ENCODE measurements around the gene ZNF609.

The ZNF609 gene

GRCh38 chr15:64703632-64703959 lies 243.2 kb downstream of the ZNF609 start:
- TF ChIP-seq Cebpa-rat (IDR thresholded peaks at IDR 0.05) = no peak
- Histone ChIP-seq H3K27me3 (no peaks in the 10 kb centered on the region), H3K9me3 (replicated peaks in 1 of 11) (no peaks in the 10 kb centered on the region), H3K4me1 (peaks cover 42 to 47% (median 44%) of the 10 kb centered on the region in 10 experiments), H3K36me3 (peaks cover 0 to 15% (median 10%) of the 10 kb centered on the region in 11 experiments; a peak in 11 of 22 replicates), H3K9ac (peak overlapping the region; percentile 86 to 97 (median 91)), H3K27ac (peak overlapping the region; percentile 24 to 90 (median 85); a peak in 21 of 22 replicates), H4K20me1 (peaks cover 29 to 43% (median 37%) of the 10 kb centered on the region in 11 experiments; a peak in 21 of 22 replicates), H3K4me2 (peak overlapping the region; percentile 66 to 96 (median 86)), H3K4me3 (peak overlapping the region; percentile 81 to 95 (median 88))

GRCh38 chr15:64705006-64705405 lies 244.6 kb downstream of the ZNF609 start:
- Histone ChIP-seq H3K36me3 (peaks cover 0 to 12% (median 7%) of the 10 kb centered on the region in 11 experiments; a peak in 11 of 22 replicates), H3K4me3 (no peak overlapping the region), H3K9me3 (replicated peaks in 1 of 11) (no peaks in the 10 kb centered on the region), H4K20me1 (peaks cover 15 to 29% (median 23%) of the 10 kb centered on the region in 11 experiments; a peak in 21 of 22 replicates), H3K9ac (no peak overlapping the region), H3K27me3 (no peaks in the 10 kb centered on the region), H3K4me2 (no peak overlapping the region), H3K27ac (no peak overlapping the region), H3K4me1 (peaks cover 27 to 33% (median 30%) of the 10 kb centered on the region in 10 experiments)
- no peak for TF ChIP-seq Cebpa-rat (IDR thresholded peaks at IDR 0.05)

GRCh38 chr15:64706011-64706911 lies 245.9 kb downstream of the ZNF609 start:
- peaks cover 3 to 16% (median 10%) of the 10 kb centered on the region in 11 experiments; a peak in 16 of 22 replicates for H4K20me1 ChIP-seq
- H3K9me3 ChIP-seq (replicated peaks in 1 of 11) = no peaks in the 10 kb centered on the region
- no peak overlapping the region for H3K4me2 ChIP-seq
- peaks cover 15 to 20% (median 19%) of the 10 kb centered on the region in 10 experiments for H3K4me1 ChIP-seq
- H3K27me3 ChIP-seq = no peaks in the 10 kb centered on the region
- no peak overlapping the region for H3K9ac ChIP-seq
- H3K4me3 ChIP-seq = no peak overlapping the region
- no peak overlapping the region for H3K27ac ChIP-seq
- H3K36me3 ChIP-seq = no peaks in the 10 kb centered on the region
- no peak for TF ChIP-seq Cebpa-rat (IDR thresholded peaks at IDR 0.05)

DNA sequence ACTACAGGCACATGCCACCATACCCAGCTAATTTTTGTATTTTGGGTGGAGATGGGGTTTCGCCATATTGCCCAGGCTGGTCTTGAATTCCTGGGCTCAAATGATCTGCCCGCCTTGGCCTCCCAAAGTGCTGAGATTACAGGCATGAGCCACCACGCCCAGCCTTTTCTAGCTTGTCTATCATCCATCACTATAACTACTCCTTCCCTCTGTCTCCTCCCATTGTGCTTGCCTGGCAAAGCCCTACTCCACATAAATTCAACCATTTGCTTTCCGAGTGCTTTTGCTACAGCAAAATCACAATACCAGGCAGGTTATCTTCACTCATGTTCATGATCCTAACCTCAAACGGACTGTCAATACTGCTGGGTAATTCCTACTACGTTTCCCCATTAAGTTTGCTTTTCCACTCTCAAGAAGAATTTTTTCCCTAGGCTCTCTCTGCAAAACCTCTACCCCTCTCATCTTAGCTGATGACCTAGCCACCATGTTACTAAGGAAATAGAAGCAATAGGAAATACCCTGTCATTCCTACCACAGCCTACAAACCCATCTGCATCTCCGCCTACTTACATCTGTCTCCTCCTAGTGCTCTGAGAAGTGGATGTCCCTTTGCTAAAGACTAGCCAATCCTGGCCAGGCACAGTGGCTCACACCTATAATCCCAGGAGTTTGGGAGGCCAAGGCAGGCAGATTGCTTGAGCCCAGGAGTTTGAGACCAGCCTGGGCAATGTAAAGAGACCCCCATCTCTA lies 250.5 kb downstream of the ZNF609 start:
- H3K4me1 ChIP-seq = peaks cover 0 to 11% (median 0%) of the 10 kb centered on the region in 10 experiments; a peak in 6 of 20 replicates
- peak overlapping the region in 2 of 11 experiments; percentile 31 to 36; a peak in 3 of 22 replicates for H3K4me2 ChIP-seq
- no peak overlapping the region for H3K27ac ChIP-seq
- no peak for TF ChIP-seq Cebpa-rat (IDR thresholded peaks at IDR 0.05)
- H3K9me3 ChIP-seq (replicated peaks in 1 of 11) = no peaks in the 10 kb centered on the region
- no peaks in the 10 kb centered on the region for H4K20me1 ChIP-seq
- H3K36me3 ChIP-seq = no peaks in the 10 kb centered on the region
- H3K9ac ChIP-seq = no peak overlapping the region
- H3K4me3 ChIP-seq = no peak overlapping the region
- H3K27me3 ChIP-seq = no peaks in the 10 kb centered on the region

DNA sequence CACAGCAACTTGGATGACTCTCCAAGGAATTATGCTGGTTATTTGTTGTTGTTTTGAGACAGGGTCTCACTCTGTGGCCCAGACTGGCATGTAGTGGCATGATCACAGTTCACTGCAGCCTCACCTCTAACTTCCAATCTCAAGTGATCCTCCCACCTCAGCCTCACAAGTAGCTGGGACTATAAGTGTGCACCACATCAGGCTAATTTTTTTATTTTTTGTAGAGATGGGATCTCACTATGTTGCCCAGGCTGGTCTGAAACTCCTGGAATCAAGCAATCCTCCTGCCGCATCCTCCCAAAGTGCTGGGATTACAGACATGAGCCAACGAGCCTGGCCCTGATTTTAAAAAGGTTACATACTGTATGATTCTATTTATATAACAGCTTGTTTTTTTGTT lies 252.0 kb downstream of the ZNF609 start:
- no peak overlapping the region for H3K9ac ChIP-seq
- H3K9me3 ChIP-seq (replicated peaks in 1 of 11) = no peaks in the 10 kb centered on the region
- no peak overlapping the region for H3K4me2 ChIP-seq
- H3K27ac ChIP-seq = no peak overlapping the region
- H3K36me3 ChIP-seq = no peaks in the 10 kb centered on the region
- H3K4me3 ChIP-seq = no peak overlapping the region
- no peaks in the 10 kb centered on the region for H4K20me1 ChIP-seq
- TF ChIP-seq Cebpa-rat (IDR thresholded peaks at IDR 0.05) = no peak
- H3K4me1 ChIP-seq = peaks cover 0 to 11% (median 0%) of the 10 kb centered on the region in 10 experiments; a peak in 6 of 20 replicates
- H3K27me3 ChIP-seq = no peaks in the 10 kb centered on the region

DNA sequence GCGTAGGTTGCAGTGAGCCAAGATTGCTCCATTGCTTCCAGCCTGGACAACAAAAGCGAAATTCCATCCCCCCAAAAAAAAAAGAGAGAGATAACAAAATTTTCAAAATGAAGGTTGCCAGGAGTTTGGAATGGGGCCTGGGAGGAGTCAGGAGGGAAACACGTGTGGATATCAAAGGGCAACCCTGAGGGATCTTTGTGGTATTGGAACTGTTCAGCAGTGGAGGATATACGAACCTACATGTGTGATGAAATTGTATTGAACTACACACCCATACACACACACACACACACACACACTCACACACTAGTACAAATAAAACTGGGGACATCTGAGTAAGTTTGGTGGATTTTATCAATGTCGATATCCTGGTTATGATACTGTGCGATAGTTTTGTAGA lies 253.2 kb downstream of the ZNF609 start:
- H3K36me3 ChIP-seq = no peaks in the 10 kb centered on the region
- TF ChIP-seq Cebpa-rat (IDR thresholded peaks at IDR 0.05) = no peak
- no peak overlapping the region for H3K9ac ChIP-seq
- peaks cover 0 to 18% (median 0%) of the 10 kb centered on the region in 10 experiments; a peak in 7 of 20 replicates for H3K4me1 ChIP-seq
- H3K27me3 ChIP-seq = no peaks in the 10 kb centered on the region
- no peaks in the 10 kb centered on the region for H3K9me3 ChIP-seq (replicated peaks in 1 of 11)
- no peaks in the 10 kb centered on the region for H4K20me1 ChIP-seq
- H3K4me3 ChIP-seq = no peak overlapping the region
- H3K4me2 ChIP-seq = no peak overlapping the region
- no peak overlapping the region for H3K27ac ChIP-seq

DNA sequence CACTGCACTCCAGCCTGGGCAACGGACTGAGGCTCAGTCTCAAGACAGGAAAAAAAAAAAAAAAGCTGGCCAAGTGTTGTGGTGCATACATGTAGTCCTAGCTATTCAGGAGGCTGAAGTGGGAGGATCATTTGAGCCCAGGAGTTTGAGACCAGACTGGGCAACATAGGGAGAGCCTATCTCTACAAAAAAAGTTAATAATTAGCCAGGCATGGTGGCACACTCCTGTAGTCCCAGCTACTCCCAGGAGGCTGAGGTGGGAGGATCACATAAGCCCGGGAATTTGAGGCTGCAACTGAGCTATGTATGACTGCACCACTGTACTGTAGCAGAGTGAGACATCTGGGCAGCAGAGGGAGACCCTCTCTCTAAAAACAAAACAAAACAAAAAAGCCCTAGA lies 256.1 kb downstream of the ZNF609 start:
- no peak overlapping the region for H3K9ac ChIP-seq
- H3K4me1 ChIP-seq = peaks cover 0 to 11% (median 0%) of the 10 kb centered on the region in 10 experiments; a peak in 7 of 20 replicates
- no peak for TF ChIP-seq Cebpa-rat (IDR thresholded peaks at IDR 0.05)
- no peak overlapping the region for H3K4me3 ChIP-seq
- H3K9me3 ChIP-seq (replicated peaks in 1 of 11) = no peaks in the 10 kb centered on the region
- H3K27ac ChIP-seq = no peak overlapping the region
- no peak overlapping the region for H3K4me2 ChIP-seq
- H3K27me3 ChIP-seq = no peaks in the 10 kb centered on the region
- H4K20me1 ChIP-seq = no peaks in the 10 kb centered on the region
- H3K36me3 ChIP-seq = no peaks in the 10 kb centered on the region

GRCh38 chr15:64717130-64717529 lies 256.8 kb downstream of the ZNF609 start:
- H3K27ac ChIP-seq = no peak overlapping the region
- H3K9ac ChIP-seq = no peak overlapping the region

More at GRCh38 chr15:64717130-64717529, 256.8 kb downstream of the ZNF609 start:
- H3K27me3 ChIP-seq = no peaks in the 10 kb centered on the region
- H3K4me1 ChIP-seq = peaks cover 0 to 9% (median 0%) of the 10 kb centered on the region in 10 experiments; a peak in 4 of 20 replicates
- no peaks in the 10 kb centered on the region for H3K36me3 ChIP-seq
- no peaks in the 10 kb centered on the region for H4K20me1 ChIP-seq
- H3K4me2 ChIP-seq = no peak overlapping the region
- no peak for TF ChIP-seq Cebpa-rat (IDR thresholded peaks at IDR 0.05)
- no peaks in the 10 kb centered on the region for H3K9me3 ChIP-seq (replicated peaks in 1 of 11)
- no peak overlapping the region for H3K4me3 ChIP-seq

All from BLaER1 treated with 17β-estradiol and CSF1 and Interleukin-3, amounts not matched to agents 10 nM and 100 nM (cell line).